Lung microvascular endothelial cell (primary cell): ENCODE results near the gene TRIB2. TPM values are rescaled to one million over a fixed set of nuclear protein-coding genes. Genes with fewer than 3 reads are reported as not detected.

Source experiments
- DNase-seq, 2 donors: peaks; one replicate each; pipeline versions ENCODE4 v3.0.0 to v3.0.0-alpha.2; 2010; ENCODE audit warnings: low read depth in 2 of 2
- total RNA-seq: library from RNA; depleted of rRNA; stranded (reverse); fragments of >200 nt; gene quantifications from 2 replicates; pipeline ENCODE4 v1.2.1, GENCODE V29; 2014

Gene TRIB2
- total RNA-seq, 1 donor from 2014 or later, result 129 TPM

DNA sequence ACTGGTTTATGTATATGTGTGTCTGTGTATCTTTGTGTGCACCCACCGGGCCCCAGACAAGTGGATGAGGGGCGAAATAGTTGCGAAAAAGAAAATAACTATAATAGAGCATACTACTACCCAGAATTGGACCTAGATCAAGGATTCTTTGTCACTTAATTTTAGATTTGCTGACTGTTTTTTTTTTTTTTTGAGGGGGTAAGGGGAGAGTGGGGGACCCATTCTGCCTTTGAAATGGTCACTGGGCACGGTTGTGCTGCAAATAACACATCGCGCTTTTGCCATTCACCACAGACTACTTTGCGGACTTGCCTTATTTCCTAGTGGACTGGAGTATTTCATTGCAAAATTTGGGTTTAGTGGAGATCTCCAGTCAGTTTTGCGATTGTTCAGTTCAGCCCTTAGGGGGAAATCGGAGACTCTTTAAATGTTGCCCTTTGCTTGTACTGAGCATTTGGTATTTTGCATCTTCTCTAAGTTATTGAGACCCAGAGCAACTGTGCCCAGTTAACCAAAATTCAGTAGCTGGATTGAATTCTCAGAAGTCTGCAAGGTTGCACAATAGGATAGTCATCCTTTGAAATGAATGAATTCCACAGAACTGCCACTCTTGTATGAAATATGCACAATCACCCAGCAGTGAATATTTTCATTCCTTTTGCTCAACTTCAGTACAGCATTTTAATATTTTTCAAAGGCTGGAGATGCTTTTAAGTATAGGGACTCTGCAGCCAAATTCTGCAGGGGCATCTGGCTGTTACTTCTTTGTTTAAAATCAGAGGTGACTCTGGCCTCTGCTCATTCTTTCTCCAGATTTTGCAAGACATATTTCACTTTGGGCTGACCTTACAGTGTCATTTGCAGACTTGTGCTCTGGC, 2.9 kb downstream of the TRIB2 start:
- peak in 1 of 2 donors; percentile 24 for DNase-seq

- peak in 1 of 2 donors; percentile 25 for DNase-seq
Observed at GRCh38 chr2:12720278-12720620, 3.5 kb downstream of the TRIB2 start.

DNA sequence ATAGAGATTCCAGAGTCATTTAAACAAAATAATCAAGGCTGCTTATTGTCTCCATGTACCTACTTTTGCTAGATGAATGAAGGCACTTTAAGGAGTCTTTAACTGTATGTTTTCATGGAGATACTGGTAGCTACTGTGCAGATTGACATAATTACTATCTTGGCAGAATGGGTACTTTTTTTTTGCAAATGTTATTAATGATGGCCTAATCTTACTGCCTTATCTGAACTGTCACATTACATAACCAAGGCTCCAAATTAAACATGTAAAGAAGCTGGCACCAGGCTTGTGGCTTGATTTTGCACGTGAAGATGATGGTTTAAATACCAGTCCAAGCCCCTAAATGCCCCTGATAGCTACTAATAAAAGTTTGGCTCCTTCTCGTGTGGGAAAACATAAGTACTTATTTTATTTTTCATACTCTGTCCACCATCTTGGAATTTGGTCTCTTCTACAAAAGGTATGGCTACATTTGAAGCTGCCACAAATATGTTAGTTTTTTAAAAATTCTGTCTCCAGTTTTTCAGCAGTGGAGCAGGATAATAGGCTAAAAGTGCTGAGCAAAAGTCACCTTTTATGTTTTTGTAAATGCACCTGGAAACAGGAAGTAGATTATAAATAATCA, 4.1 kb downstream of the TRIB2 start:
- DNase-seq, result no peak

DNA sequence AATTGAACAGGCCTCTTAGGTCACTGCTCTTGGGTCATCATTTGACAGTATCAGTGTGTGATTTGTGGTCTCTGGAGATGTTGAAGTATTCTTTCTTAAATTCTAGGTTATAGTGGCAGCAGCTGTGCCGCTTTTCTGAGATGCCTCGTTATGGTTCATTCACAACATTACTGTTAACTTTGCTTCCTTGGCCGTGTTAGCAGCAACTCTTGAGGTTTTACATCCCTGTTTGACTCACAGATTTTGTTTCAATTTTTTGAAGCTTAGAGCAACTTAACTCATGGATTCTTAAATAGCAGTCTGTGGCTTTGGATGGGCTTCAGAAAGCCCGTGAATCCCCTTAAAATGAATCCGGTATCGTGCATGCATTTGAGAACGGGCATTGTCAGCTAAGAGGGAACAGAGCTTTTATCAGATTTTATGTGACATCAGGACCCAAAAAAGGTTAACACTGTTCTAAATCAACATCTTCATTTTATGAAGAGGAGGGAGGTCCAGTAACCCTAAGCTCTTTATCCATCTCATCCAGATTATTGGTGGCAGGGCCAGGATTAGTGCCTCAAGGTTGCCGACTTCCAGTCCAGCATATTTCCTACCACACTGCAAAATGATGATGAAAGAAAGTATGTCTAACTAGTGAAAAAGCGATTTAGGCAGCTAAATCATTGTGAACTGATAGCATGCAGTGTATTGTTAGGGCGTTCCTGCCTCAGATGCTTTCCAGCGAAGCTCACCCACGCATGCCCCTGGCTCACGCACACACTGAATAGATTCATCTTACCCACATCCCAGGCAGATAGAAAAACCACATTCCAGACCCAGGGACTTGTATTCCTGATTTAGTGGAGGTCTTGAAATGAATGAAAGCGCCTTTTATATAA, 5.1 kb downstream of the TRIB2 start:
- DNase-seq, result peak; percentile 51 to 54

- DNase-seq, result no peak
Observed at GRCh38 chr2:12722447-12723316, 5.9 kb downstream of the TRIB2 start.

- no peak for DNase-seq
Observed at GRCh38 chr2:12723736-12724463, 7.2 kb downstream of the TRIB2 start.

- DNase-seq, result peak in 1 of 2 donors; percentile 27
Observed at GRCh38 chr2:12725233-12726187, 8.8 kb downstream of the TRIB2 start.

DNA sequence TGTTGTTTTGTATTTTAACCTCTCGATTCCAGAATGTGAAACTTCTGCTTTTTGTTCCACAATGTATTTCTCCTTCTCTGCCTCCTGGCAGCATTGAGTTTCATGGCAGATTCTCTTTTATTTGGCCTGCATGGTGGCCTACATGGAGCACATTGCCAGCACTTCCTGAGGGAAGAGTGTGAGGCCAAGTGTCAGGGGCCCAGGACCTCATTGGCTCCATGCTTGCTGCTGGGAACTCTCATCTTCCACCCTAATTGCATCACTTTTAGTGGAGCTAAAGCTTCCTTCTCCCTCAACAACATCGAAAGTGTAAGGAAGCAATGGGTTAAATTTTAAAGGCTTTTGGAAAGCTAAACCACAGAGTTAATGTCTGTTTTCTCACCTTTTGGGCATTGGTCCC, 9.5 kb downstream of the TRIB2 start:
- peak in 1 of 2 donors; percentile 72 for DNase-seq

GRCh38 chr2:12727065-12727464, 10.3 kb downstream of the TRIB2 start:
- DNase-seq, result no peak

DNA sequence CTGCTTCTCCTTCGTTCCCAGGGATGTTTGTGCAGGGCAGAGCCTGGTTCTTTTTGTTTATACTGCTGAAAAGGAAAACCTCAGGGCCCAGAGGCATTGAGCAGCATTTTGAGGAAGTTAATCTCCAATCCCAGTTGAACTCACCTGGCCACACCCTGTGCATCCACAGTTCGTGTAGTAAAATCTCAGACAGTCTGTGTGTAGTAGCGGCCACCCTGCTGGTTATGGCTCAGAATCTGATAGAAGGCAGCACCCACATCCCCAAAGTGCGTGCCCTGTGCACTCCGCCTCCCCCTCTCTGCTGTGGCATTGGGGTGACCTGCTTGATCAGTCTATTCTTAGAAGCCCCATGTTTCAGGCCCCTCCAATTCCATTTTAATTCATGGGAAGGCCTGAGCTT, 10.9 kb downstream of the TRIB2 start:
- no peak for DNase-seq

DNA sequence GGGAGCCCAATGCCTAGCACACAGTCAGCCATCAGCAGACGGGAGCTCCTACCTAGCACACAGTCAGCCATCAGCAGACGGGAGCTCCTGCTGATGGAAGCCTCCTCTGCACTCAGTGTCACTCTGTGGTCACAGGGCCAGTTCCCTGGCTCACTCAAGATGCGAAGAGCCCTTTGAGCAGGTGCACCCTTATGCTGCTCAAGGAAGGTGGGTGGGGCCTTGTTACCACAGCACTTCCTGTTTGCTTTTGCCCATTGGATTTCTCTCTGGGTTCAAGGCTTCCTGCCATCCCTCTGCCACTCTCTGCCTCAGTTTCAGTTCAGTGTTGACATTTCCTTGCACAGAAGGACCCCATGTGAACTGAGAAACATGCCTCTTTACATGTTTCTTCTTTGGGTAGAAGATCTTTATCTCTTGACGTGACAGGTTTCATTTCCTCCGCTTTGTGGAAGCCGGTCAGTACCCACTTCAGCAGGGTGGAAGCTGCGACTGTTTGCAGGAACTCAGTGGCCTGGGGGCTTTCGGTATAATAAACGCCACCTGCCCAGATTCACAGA, 11.6 kb downstream of the TRIB2 start:
- no peak for DNase-seq

DNA sequence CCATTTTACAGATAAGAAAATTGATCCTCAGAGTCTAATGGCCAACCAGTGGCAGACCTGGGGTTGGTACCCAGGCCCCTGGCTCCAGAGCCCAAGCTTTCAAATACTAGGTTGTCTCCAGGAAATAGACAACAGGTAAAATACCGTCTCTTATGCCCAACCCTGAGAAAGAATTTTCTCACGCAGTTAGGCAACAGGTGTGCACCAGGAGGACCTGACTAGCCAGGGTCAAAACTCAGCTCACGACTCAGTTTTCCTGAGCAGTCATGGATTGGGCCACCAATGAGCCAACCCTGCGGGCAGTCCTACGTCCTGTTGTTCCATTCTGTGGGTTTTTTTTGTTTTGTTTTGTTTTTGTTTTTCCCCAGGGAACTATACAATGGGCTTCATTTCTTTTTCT, 13.5 kb downstream of the TRIB2 start:
- no peak for DNase-seq

DNA sequence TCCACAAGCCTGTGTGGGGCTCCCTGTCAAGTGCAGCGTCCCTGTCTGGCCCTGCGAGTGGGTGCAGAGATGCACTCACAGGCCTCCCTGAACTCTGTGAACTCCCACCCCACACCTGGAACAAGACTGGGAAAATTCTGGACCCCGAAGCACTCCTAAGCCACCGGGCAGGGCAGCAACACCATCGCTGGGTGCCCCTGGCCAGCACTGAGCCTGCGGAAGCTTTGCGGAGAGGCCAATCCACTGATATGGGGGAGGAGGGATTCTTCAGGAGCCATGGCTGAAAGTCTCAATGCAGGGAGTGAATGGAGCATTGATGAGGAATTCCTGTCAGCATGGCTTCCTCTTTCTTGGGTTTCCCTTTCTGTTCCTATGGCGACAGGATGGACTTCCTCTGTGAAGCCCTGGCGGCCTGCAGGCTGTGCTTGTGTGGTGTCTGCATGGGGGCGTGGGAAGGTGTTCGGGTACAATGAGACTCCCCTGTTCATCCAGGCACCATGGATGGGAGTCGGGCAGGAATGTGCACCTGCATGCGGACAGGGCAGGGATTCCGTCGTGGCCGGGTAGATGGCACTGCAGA, 15.1 kb downstream of the TRIB2 start:
- DNase-seq, result peak in 1 of 2 donors; percentile 12

DNA sequence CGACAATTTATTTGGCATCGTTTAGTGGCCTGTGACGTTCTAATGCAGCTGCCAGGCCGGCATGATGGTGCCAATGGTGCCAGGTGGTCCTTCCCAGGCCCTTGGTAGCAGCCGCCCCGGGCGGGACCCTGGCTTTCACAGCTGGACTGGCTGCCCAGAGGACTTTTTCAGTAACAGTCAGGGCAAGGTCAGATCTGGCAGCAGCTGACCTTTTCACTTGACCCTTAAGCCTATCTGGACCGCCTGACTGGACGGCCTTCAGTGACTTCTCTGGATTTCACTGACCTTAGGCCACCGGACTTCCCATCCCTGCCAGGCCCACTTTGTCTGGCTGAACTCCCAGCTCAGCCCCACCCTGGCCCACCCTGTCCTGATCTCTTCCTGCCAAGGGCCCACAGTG, 15.9 kb downstream of the TRIB2 start:
- peak in 1 of 2 donors; percentile 55 for DNase-seq

- no peak for DNase-seq
Observed at GRCh38 chr2:12733846-12734245, 17.1 kb downstream of the TRIB2 start.

- DNase-seq, result peak in 1 of 2 donors; percentile 12
Observed at GRCh38 chr2:12734914-12735654, 18.3 kb downstream of the TRIB2 start.

GRCh38 chr2:12737297-12737696, 20.6 kb downstream of the TRIB2 start:
- no peak for DNase-seq
